ENCODE results near the gene DGCR6.
"Not testable (repeated sequence)": the region's sequence is repeated elsewhere in the genome, so short reads cannot be mapped to it uniquely, and the experiment has no call there.

DGCR6 gene

GRCh38 chr22:18905540-18906409 is at the start of gene DGCR6:
Gene DGCR6 (plus strand): TSS chr22:18906320. CDS start chr22:18906375, 55 bp downstream.
- no peak for DNase-seq

GRCh38 chr22:18859314-18859713 is 46.8 kb upstream of the DGCR6 start:
- not testable (repeated sequence) for DNase-seq

DNA sequence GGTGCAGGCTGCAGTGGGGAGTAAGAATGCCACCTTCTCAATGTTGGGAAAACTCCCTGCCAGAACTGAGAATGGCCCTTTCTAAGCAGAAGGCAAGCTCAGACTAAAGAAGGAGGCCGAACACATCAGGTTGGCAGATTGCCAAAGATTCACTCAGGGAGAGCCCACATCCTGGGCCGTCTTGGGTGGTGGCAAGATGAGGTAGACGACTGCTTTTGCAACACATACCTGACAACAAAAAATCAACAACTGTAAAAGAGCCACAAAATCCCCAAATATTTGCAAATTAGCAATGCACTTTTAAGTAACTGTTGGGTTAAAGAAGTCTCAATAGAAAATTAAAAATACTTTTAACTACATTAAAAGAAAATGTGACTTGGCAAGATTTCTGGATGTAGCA is 24.9 kb upstream of the DGCR6 start:
- not testable (repeated sequence) for DNase-seq

DNA sequence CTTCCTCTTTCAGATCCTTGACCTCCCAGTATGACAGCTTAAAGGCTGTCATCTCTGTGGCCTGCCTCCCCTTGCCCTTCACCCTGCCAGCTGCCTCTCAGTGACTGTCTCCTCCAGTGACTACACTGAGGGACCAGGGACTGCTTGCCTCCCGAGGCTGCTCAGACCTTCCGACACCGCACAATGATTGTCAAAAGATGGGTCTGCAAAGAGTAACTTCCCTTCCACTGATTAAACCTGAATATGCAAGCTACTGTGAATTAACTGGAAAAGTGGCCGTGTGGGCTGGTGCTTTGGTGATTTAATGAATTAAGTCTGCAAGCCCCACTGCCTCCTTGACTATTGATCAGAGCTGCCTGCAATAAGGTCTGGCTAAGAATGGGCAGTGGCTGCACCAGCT is 21.7 kb upstream of the DGCR6 start:
- DNase-seq: not testable (repeated sequence)

- DNase-seq: no peak
Observed at GRCh38 chr22:18888115-18888514, 18.0 kb upstream of the DGCR6 start.

- not testable (repeated sequence) for DNase-seq
Observed at GRCh38 chr22:18890510-18891192, 15.5 kb upstream of the DGCR6 start.

- not testable (repeated sequence) for DNase-seq
Observed at GRCh38 chr22:18893775-18894174, 12.3 kb upstream of the DGCR6 start.

DNA sequence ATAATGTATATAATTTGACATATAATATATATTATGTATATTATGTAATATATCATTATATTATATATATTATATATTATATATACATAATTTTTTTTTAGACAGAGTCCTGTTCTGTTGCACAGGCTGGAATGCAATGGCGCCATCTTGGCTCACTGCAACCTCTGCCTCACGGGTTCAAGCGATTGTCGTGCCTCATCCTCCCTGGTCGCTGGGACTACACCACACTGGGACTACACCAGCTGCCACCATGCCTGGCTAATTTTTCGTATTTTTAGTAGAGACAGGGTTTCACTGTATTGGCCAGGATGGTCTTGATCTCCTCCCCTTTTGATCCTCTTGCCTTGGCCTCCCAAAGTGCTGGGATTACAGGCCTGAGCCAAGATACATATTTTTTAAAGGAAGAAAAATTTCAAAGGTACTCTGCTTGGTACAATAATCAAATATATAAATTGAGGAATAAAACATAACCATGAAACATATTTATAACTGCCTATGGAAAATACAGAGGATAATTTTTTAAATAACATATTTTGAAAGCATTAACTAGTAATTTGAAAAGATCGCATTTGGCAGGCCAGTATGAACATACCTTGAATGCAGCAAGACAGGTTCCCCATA is 10.0 kb upstream of the DGCR6 start:
- not testable (repeated sequence) for DNase-seq

DNA sequence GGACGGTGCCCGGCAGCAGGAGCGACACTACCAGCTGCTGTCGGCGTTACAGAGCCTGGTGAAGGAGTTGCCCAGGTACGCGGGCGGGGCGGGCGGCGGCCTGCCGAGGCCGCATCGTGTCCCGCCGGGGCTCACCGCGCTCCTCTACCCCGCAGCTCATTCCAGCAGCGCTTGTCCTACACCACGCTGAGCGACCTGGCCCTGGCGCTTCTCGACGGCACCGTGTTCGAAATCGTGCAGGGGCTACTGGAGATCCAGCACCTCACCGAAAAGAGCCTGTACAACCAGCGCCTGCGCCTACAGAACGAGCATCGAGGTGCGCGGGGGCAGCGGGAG is 258 bp downstream of the DGCR6 start:
- DNase-seq: not testable (repeated sequence)

- DNase-seq: no peak
Observed at GRCh38 chr22:18906896-18907295, 776 bp downstream of the DGCR6 start.

DNA sequence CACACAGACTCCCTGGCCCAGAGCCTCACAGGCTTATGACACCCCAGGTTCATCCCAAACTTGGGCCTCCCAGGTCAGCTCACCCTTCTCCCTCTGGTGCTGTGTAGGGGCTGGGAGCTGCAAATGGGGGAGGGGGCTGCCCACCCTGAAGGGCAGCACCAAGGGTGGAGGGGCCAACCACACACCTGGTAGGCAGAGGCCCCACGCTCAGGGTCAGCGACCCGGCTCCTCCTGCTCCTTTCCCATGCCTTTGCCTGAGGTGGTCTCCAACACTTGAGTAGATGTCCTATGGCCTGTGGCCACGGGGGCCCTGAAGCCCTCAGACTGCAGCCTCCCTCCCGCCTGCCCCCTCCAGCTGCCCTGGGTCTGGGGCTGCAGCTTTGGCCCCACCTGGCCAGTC is 3.4 kb downstream of the DGCR6 start:
- DNase-seq: no peak

DNA sequence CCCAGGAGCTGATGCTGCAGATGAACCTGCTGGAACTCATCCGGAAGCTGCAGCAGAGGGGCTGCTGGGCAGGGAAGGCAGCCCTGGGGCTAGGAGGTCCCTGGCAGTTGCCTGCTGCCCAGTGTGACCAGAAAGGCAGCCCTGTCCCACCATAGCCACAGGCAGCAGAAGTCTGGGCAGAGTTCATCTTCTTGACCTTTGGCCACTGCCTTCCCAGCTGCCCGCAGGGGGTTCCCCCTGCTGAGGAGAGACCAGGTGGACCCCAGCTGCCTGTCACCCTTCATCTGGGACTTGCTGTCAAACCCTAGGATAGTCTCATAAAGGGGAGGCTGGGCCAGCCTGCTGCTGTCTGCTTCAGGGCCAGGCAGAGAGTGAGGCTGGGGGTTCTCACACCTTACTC is 5.4 kb downstream of the DGCR6 start:
- not testable (repeated sequence) for DNase-seq

DNA sequence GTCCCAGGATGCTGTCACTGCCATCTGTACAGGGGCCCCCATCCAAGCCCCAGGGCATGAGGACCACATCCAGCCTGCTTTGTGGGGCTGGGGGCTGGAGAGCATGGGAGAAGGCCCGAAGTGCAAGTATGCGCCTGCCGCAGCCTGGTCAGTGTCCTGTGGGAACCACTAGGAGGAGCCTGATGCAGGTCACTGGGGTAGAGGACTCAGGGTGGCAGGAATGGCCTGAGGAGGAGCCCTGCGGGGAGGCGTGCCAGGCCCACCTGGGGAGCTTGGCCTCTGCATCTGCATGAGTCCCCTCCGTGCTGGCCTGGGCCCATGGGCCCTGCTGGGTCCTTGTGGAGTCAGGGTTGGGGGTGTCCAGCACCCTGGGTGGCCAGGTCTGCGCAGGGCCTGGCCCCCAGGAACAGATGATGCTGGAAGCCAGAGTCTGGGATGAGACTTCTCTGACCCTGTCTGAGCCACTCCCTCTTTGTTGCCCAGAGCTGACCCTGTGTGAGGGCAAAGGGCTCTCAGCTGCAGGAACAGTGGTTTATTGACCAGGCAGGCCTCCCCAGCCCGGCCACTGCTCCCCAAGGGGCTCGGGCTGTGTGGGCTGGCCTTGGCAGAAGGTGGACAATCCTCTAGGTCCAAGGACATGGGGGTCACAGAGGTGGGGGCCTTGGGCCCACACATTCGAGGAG is 6.3 kb downstream of the DGCR6 start:
- not testable (repeated sequence) for DNase-seq

- DNase-seq: not testable (repeated sequence)
Observed at GRCh38 chr22:18914558-18914957, 8.4 kb downstream of the DGCR6 start.

DNA sequence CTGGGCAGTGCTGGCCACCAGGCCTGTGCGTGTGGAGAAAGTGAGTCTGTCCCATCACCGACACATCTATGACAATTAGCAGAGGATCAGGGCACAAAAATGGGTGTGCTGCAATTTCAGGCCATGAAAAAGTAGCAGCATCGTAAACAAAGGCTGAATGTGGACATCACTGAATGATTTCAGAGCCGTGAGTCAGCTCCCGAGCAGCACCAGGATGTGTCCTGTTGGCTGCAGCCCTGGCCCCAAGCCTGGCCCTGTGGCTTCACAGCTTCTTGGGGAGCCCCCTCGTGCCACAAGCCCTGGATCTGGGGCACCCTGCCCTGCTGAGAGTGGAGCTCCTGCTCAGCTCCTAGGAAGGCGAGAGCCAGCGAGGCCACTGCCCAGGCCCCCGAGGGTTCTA is 9.4 kb downstream of the DGCR6 start:
- not testable (repeated sequence) for DNase-seq

DNA sequence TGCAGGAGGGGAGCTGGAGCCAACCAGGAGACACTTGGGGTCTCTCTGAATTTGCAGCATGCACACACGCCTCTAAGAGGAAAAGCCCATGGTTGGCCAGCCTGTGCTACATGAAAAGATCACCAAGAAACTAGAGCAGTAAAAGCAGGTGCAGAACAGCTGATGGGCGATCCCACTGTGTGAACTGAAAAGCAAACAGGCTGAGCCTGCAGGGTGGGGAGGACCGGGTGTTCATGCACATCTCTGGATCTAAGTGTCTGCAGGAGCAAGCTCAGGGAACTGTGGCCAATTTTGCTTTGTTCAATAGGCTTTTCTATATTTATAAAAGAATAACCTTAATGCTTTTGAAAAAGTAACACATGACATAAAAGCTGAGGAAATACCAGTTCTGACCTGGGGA is 11.7 kb downstream of the DGCR6 start:
- not testable (repeated sequence) for DNase-seq

- DNase-seq: not testable (repeated sequence)
Observed at GRCh38 chr22:18920257-18920902, 14.3 kb downstream of the DGCR6 start.

GRCh38 chr22:18925368-18926064 is 19.4 kb downstream of the DGCR6 start:
- no peak for DNase-seq

- no peak for DNase-seq
Observed at GRCh38 chr22:18927020-18927419, 20.9 kb downstream of the DGCR6 start.

DNA sequence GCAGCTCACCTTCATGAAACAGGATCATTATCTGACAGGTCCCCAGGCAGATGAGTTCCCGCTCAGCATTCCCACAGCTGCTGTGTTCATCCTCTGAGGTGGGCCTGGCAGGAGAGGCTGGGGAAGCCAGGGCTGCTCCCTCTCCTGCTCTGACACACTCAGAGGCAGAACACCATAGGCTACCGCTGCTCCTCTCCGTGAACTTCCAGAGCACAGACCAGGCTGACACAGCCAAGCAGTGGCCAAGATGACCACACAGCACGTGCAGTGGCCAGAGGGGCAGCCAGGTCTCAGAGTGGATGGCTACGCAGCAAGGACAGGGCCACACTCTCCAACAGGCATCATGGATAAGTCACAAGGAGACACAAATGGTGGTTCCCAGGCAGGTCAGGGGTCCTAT is 21.5 kb downstream of the DGCR6 start:
- no peak for DNase-seq

DNA sequence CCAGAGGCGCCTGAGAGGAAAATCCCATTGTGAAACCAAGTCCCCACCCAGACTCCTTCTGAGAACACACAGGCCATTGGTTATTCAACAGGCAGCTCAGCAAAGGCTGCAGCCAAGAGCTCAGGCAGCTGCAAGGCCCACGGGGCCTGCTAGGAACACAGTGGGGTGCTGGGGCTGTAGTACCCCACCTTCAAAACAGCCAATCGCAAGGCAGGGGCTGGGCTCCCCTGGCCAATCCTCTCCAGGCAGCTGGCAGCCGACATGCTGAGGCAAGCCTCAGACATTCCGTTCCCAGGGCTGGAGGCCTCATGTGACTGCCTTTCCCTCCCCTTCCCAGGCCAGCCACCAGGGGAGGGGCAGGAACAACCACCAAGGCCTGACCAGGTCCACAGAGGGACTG is 23.3 kb downstream of the DGCR6 start:
- DNase-seq: no peak

All from Kasumi-1 (cell line).